ENCODE results near the gene SLC7A1. TPM values are rescaled to one million over a fixed set of nuclear protein-coding genes. Genes with fewer than 3 reads are reported as not detected.
"Not testable (repeated sequence)": the region's sequence is repeated elsewhere in the genome, so short reads cannot be mapped to it uniquely, and the experiment has no call there.

Gene SLC7A1
- 18.3 and 20.5 TPM in 2 replicates for polyA plus RNA-seq (2014; cell fraction: cytosol; rRNA removed)
- polyA plus RNA-seq (2014; cell fraction: nucleus; rRNA removed): 10.8 and 21.7 TPM in 2 replicates

DNA sequence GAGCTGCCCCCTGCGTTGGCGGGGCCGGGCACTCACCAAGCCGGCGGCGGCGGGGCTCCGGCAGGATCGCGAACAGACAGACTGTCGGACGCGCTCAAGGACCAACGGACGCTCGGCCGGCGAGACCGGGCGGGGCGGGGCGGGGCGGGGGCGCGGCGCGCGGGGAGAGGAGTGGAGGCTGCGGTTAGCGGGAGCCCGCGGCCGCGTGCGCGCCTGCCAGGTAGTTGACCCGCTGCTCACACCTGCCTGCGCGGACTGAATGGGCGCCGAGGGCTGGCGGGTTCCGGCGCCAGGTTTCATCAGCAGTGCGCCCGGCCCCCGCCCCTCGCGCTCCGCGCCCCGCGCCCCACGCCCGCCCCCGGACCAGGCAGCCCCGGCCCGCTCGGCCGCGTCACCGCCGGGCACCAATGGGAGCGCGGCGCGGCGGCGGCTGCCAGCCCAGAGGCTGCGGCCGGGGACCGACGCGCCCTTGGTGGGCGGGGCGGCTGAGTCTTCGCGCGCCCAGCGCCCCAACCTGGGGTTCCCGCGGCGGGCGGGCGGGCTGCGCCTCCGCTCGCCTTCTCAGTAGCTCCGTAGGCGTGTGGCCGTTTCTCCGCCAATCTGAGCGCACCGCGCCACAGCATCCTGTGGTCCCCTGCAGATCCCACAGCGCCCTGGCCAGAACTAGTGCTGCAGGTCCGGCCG, at the start of gene SLC7A1:
SLC7A1 (minus strand) TSS at position 309 of the 684 bp plus-strand sequence. CDS start 59,500 bp downstream, outside the sequence.
- DNase-seq (ENCODE audit: low spot score): peak; percentile 90

DNA sequence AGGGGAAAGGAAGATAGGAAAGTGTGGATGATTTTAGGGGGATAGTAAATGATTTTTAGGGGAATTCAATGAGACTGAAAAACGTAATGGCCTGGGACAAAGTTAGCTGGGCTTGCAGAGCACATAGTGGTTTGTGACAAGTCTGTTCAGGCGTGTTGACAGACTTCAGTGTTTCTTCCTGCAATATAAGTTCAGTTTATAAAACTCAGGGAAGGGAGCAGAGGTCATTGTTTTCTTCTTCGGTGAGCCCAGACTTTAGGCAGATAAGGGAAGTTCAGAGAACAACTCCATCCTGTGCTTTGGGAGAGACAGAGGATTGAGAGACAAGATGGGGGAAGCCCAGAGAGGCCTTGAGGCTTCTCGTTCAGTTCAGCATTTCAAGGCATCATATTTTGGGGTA, 45.2 kb upstream of the SLC7A1 start:
- no peak for DNase-seq (ENCODE audit: low spot score)

DNA sequence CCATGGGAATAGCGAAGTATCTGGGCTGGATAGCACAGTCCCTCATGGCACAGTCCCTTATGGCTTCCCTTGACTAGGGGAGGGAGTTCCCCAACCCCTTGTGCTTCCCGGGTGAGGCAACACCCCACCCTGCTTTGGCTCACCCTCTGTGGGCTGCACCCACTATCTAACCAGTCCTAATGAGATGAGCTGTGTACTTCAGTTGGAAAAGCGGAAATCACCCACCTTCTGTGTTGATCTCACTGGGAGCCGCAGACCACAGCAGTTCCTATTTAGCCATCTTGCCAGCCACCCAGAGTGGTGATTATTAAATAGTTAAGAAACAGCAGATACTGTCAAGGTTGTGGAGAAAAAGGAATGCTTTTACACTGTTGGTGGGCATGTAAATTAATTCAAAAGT, 41.3 kb upstream of the SLC7A1 start:
- DNase-seq (ENCODE audit: low spot score): not testable (repeated sequence)

DNA sequence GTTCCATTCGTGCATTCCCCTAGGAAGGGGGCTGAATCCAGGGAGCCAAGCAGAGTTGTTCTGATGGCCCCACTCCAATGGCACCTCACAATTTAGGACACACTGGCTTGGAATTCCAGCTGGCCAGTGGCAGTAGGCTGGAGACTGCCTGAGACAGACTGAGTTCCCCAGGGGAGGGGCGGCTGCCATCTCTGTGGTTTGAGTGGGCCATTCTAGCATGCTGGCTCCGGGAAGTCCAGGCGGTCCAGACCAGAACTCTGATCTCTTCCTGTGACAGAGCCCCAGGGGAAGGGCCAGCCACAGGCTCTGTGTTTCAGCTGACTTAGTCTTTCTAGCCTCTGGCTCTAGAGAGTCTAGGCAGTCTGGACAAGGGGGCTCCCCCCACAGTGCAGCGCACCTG, 29.5 kb upstream of the SLC7A1 start:
- no peak for DNase-seq (ENCODE audit: low spot score)

DNA sequence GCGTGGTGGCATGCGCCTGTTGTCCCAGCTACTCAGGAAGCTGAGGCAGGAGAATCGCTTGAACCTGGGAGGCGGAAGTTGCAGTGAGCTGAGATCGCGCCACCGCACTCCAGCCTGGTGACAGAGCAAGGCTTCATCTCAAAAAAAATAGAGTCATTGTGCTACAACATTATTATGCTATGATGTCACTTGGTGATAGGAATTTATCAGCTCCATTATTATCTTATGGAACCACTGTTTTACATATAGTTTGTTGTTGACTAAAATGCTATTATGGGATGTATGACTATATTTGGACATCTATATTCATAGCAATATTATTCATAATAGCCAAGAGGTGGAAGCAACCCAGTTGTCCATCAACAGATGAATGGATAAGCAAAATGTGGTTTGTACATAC, 26.4 kb upstream of the SLC7A1 start:
- no peak for DNase-seq (ENCODE audit: low spot score)

DNA sequence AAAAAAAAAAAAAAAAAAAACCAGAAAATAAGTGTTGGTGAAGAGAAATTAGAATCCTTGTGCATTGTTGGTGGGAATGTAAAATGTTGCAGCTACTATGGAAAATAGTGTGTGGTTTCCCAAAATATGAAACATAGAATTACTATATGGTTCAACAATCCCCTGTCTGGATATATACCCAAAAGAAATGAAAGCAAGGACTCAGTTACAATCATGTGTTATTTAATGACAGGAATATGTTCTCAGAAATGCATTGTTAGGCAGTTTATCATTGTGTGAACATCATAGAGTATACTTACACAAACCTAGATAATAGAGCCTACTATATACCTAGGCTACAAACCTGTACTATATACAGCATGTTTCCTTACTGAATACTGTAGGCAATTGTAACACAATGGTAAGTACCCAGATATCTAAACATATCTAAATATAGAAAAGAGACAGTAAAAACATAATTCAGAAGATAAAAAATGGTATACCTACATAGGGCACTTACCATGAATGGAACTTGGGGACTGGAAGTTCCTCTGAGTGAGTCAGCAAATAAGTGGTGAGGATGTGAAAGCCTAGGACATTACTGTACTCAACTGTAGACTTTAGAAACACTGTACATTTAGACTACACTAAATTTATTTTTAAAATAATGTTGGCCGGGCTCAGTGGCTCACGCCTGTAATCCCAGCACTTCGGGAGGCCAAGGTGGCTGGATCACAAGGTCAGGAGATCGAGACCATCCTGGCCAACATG, 25.7 kb upstream of the SLC7A1 start:
- DNase-seq (ENCODE audit: low spot score): no peak

DNA sequence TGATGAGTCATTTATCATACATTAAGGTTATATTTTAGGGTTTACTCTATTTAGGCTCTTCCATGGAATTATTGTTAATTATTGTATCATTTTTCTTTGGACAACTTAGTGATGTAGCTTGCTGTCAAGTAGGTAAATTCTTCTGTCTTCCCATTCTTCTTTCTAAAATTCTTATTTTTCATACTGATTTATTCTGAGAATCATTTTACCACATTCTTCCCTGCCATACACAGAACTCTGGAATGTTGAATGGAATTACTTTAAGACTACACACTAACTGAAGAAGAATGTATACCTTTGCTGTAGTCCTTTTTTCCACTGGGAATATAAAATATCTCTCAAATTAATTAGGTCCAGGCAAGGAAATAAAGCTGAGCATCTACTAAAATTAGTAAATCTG, 24.5 kb upstream of the SLC7A1 start:
- no peak for DNase-seq (ENCODE audit: low spot score)

DNA sequence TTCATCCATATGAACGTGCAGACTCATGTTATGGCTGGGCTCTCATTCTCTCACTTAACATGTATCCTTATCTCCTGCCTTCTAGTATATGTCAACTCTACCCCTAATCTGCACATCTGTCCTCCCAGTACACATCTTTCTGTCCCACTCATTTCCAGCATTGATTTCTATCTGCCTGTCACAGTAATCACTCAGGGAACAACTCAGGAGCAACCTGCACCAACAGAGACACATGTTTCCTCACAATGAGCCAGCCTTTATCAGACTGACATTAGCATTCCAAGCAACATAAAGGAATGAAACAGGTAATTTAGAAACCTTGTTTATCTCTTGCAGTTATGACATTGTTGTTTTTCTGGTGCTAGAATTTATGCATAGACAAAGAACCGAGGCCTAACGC, 17.6 kb upstream of the SLC7A1 start:
- no peak for DNase-seq (ENCODE audit: low spot score)

DNA sequence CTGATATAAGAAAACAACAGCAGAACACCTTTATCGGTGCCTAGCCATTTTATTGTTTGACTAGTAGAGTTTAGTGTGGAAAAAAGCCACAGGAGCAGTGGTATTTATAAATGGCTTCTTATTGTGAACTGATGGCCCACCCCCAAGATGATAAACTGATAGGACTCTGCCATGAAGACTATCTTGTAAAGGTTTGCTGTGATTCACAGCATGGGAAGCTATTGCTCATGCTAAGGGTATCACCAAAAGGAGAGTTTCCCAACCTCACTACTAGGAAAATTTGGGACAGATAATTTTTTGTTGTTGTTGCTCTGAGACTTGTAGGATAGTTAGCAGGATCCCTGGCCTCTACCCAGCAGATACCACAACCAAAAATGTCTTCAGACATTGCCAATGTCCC, 12.0 kb upstream of the SLC7A1 start:
- DNase-seq (ENCODE audit: low spot score): no peak

DNA sequence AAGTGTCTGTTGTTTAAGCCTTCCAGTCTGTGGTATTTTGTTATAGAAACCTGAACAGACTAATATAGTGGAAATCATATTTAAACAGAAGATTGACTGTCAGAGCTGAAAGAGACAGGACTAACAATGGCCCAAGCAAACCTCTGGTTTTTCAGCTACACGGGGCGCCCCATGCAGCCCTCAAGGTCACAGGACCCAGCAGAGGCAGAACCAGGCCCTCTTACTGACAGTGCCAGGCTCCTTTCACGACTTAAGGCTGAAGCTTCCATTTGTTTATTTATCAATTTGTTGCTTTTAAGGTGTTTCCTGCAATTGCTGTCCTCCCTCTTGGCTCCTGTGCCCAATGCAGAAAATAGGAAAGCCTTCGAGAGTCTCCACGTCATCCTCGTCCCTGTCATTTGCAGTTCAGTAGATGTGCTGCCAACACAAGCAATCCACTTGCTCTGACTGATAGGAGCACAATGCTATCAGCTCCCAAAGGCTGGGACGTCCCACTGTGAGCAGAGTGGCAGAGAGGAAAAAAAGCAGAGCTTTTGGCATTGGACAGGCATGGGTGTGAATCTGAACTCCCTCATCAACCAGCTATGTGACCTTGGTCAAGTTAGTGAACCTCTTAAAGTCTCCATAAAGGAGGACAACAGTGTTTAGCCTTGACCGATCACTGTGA, 10.5 kb upstream of the SLC7A1 start:
- no peak for DNase-seq (ENCODE audit: low spot score)

DNA sequence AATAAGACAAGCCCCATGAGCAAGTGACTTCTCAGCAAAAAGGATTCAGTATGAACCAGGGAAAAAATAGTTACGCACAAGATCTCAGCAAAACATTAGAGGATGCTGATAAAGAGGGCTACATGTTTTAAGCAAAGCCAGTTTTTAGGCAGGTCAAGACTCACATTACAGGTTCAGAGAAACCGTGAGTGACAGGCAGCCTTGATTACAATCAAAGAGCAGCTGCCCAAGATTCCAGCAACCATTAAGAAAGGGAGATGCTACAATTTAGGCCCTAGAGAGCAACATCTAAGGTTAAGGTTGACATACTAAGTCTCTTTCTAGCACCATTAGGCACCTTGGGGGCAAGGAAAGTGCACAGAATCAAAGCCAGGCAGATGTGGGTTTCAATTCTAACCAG, 2.8 kb upstream of the SLC7A1 start:
- peak; percentile 21 for DNase-seq (ENCODE audit: low spot score)

DNA sequence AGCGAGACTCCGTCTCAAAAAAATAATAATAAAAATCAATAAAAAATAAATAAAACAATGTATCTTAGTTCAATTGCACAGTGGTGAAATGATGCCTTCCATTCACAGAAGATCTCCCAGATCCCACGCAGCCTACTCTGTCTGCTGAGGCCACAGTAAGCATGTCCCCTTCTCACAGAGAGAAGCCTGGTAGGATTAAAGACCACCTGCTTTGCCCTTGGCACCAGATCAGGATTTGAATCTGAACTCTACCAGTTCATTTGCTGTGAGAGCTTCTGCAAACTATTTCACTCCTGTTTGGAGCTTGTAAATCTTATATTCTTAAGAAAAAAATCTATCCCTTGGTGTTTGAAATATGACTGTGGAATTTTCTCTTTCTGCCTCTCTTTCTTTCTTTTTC, 2.2 kb upstream of the SLC7A1 start:
- no peak for DNase-seq (ENCODE audit: low spot score)

DNA sequence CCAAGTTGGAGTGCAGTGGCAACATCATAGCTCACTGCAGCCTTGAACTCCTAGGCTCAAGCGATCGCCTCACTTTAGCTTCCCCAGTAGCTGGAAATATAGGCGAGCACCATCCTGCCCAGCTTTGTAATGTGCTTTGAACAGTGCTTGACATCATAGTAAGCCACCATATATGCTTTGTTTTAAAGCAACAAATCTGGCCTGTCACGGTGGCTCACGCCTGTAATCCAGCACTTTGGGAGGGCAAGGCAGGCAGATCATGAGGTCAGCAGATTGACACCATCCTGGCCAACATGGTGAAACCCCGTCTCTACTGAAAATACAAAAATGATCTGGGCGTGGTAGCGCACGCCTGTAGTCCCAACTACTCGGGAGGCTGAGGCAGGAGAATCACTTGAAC, 1.8 kb upstream of the SLC7A1 start:
- no peak for DNase-seq (ENCODE audit: low spot score)

DNA sequence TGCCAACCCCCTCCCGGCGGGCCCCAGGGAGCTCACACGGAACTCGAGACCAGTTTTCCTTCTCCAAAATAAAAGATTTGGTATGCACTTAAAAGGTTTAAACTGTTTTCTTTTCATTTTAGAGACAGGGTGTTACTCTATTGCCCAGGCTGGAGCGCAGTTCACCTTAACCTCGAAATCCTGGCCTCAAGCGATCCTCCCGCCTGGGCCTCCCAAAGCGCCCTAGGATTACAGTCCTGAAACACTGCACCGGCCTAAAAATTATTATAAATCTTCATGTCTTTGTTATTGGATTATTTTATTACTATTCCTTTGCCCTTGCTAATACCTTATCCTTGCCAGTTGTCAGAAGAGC, 553 bp upstream of the SLC7A1 start:
- no peak for DNase-seq (ENCODE audit: low spot score)

DNA sequence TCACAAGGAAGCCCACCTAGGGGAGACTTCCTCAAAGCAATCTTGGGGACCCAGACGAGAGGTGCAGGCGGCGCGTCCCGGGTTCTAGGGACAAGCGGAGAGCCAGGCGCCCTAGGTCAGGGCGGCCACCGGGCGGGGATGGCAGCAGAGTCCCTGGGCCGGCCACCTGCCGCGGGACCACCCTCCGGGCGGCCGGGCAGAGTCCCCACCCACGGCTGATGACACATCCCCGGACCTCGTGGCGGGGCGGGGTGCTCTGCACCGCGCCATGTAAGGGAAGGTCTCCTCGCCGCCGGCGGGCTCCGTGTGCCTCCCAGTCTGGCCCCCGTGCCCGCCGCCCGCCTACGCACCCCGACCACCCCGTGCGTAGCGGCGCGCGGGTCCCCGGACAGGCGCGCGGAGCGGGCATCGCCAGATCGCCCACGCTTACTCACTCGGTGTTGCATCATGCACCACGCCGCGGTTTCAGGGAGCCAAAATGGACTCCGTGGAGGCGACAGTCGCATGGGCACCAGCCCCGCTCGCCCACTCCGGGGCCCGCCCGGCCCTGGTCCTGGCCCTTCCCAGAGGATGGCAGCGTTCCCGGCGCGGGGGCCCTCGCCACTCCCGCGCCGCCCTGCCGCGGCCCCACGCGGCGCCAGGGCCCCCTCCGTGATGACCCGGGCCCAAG, 643 bp downstream of the SLC7A1 start:
- DNase-seq (ENCODE audit: low spot score): peak; percentile 57

DNA sequence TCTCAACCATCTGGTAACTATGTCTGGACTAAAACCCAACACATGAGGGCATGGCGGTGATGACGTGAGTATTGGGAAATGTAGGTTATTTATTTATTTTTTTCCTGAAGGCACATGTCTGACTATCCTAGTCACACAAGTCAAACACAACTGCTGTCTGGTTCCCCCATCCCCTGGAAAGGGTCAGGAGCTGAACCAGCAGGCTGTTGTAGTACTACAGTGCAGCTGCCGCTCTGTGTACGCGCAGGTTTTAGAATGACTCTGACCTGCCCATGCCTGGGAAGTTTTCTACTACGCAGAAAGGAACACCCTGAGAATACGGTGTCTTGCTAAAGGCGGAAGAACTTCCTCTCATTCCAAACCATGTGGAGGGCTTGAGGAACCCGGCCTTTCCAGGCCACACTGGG, 1.2 kb downstream of the SLC7A1 start:
- DNase-seq (ENCODE audit: low spot score): no peak

DNA sequence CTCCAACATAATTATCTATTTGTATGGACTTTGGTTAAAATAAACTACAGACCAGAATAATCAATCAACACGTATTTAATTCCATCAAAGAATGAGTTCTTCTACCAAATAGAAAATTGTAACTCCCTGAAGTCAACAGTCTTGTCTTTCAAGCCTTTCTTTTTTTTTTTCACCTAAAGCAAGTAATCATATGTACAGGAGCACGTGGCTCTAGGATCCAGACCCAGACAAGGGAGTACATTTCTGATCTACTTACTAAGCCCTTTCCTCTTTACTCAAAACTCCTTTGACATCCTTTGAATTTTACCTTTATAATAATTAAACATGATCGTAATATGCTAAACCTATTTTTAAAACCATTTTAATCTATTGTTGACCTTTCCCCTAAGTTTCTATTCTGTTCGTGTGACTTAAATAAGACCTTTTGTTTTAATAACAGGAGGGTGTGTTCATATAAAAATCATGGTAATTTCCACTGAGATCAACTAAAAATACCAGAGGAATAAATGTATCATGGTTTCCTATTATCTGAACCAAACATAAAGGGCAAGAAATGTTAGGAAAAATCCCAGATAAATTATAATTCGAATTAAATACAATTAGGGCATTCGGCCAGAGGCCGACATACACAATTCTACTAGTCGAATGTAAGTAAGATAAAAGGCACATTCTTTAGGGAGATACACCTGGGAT, 1.7 kb downstream of the SLC7A1 start:
- no peak for DNase-seq (ENCODE audit: low spot score)

DNA sequence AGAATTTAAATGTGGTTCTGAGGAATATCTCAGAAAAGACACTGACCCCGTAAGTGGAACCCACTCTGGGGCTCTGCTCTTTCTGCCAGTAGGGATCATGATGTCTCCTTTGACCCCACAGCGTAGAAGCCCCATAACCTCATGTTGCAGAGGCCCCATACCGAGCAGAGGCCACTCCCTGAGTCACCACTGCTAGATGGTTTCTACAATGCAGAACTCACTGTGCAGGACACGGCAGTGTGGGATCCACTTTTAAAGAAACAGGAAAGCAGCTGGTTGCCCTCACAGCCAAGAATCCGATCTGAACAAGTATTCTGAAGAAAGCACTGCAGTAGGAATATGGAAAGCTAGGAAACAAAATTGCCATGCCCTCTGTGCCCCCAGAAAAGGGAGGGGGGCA, 4.2 kb downstream of the SLC7A1 start:
- no peak for DNase-seq (ENCODE audit: low spot score)

DNA sequence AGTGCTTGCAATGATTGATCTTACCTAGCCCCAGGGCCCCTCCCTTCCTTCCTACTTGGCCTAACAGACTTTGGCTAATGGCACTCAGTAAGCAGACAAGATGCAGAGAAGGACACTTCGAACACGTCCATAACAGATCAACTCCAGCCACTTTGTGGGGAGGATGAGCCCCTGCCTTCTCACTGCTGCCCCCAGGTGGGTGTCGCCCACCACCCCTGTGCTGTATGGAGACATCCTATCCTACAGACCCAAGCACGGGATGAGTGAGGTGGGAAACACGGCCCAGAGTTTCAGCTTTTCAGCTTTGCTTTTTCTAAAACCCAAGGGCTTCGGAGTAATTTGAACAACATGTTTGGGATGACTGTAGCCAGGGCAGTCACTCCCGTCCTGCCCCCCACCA, 5.5 kb downstream of the SLC7A1 start:
- peak; percentile 12 for DNase-seq (ENCODE audit: low spot score)

DNA sequence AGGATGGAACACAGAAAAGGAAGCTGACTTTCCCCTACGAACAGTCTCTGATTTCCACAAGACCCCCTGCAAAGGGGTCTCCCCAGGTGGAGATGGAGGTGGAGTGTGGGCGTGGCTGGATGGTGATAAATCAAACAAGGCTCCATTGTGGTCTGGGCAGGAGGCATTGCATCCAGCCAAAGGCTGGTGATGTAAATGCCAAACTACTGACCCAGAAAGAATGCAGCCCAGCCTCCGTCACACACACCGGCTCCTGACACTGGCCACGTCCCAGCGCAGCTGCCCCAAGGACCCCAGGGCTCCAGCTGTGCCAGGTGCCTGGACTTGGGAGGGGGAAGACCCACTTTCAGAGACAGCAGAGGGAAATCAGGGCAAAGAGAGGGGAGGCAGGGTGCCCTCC, 6.3 kb downstream of the SLC7A1 start:
- DNase-seq (ENCODE audit: low spot score): no peak

DNA sequence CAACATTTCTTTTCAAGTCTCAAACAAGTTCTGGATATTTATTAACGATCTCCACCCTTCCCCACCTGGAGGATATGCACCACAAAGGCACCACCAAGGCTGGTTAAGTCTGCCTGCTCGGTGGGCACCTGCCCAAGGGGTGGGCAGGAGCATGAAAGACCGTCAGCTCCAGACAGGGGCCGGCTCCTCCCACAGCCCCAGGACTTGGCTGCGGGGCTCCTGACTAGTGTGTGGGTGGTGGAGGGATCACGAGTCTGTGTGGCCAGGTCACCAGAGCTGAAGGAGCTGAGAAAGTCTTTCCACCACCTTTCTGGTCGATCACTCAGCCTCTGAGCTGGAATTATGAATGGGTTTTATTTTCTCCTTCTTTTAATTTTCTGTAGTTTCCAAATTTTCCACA, 7.8 kb downstream of the SLC7A1 start:
- no peak for DNase-seq (ENCODE audit: low spot score)

All from SK-N-DZ (cell line).